HepG2 (cell line): Measurements from ENCODE around the gene GCNT2. TPM values are rescaled to one million over a fixed set of nuclear protein-coding genes. Genes with fewer than 3 reads are reported as not detected.

Experiments
- ATAC-seq: fragments of 200-7000 bp; cut with Tn5 transposase; 3 replicates; pipeline ENCODE4 v1.9.1; 2020; ENCODE audit warnings: mild to moderate bottlenecking, moderate library complexity
- BruUV-seq: library from RNA; stranded (reverse); fragments of 400-500 nt; replicated peaks from 2 replicates; lab custom pipeline; 2021; lab: Mats Ljungman, UMichigan
- CTCF ChIA-PET: fragments of 300-600 bp; formaldehyde crosslinking; extraction: SDS; loops from one replicate; lab custom pipeline; 2021; ENCODE audit warnings: low total read pairs, inconsistent platforms, low intra/inter-chr PET ratio; lab: Yijun Ruan, JAX
- POLR2A ChIA-PET: fragments of 350-600 bp; sonication (Branson Sonifier 250); formaldehyde crosslinking; loops from one replicate; lab custom pipeline; 2020; ENCODE audit warnings: antibody characterized with exemption, inconsistent platforms; lab: Yijun Ruan, JAX
- DNase-seq: peaks from one replicate; pipeline ENCODE4 v3.0.0-alpha.2; 2015; ENCODE audit warnings: low spot score
- FAIRE-seq: peaks from 3 replicates; lab custom pipeline; 2011; peaks lifted over from hg19 to GRCh38; lab: Jason Lieb, UNC
- H2AFZ ChIP-seq: one replicate; pipeline ENCODE4 v1.6.1; 2011; ENCODE audit warnings: low read length, inconsistent platforms
- H3K27ac ChIP-seq: fragments of 300-600 bp; 3 replicates; pipeline ENCODE4 v1.8.0; 2011; ENCODE audit warnings: mixed run types, mild to moderate bottlenecking, mixed read lengths, low read length, inconsistent platforms; ENCODE audit not compliant: insufficient read depth; ENCODE audit errors: extremely low read length
- H3K27me3 ChIP-seq, 2 experiments: fragments of 200-600 bp in 1 of 2; 2 replicates in 1 of 2; 3 replicates in 1 of 2; pipeline versions ENCODE4 v1.6.0 to v1.8.0; 2011; ENCODE audit warnings: low read length in 2 of 2, mild to moderate bottlenecking in 2 of 2, moderate library complexity in 2 of 2, inconsistent platforms in 1 of 2; ENCODE audit not compliant: insufficient read depth in 2 of 2, control insufficient read depth in 1 of 2
- H3K36me3 ChIP-seq, 2 experiments: fragments of 200-600 bp in 1 of 2; replicated peaks in 1 of 2; 2 replicates in 1 of 2; 3 replicates in 1 of 2; pipeline versions ENCODE4 v1.5.1 to v1.8.0; 2011; ENCODE audit warnings: low read length in 2 of 2, inconsistent platforms in 1 of 2; ENCODE audit not compliant: insufficient read depth in 2 of 2, control insufficient read depth in 1 of 2
- H3K4me1 ChIP-seq: 2 replicates; pipeline ENCODE4 v1.5.1; 2012; ENCODE audit warnings: low read length, inconsistent platforms; ENCODE audit not compliant: insufficient read depth
- H3K4me2 ChIP-seq: 2 replicates; pipeline ENCODE4 v1.6.0; 2011; ENCODE audit warnings: low read depth, low read length, inconsistent platforms
- H3K4me3 ChIP-seq, 3 experiments: fragments of 200-600 bp in 1 of 3; sonication (generic), shearing (Covaris generic) in 1 of 3; replicated peaks in 1 of 3; 2 replicates each; pipeline ENCODE4 v1.5.1; 2011 to 2016; ENCODE audit warnings: low read length in 3 of 3, inconsistent platforms in 2 of 3, low read depth in 2 of 3, mild to moderate bottlenecking in 2 of 3, control low read depth in 1 of 3, mixed read lengths in 1 of 3; ENCODE audit not compliant: insufficient read depth in 1 of 3
- H3K79me2 ChIP-seq: one replicate; pipeline ENCODE4 v1.6.1; 2011; ENCODE audit warnings: low read length, inconsistent platforms; ENCODE audit not compliant: insufficient read depth
- H3K9ac ChIP-seq: 2 replicates; pipeline ENCODE4 v1.6.0; 2011; ENCODE audit warnings: mild to moderate bottlenecking, low read depth, low read length, inconsistent platforms; ENCODE audit not compliant: insufficient read depth
- H3K9me3 ChIP-seq: 2 replicates; pipeline ENCODE4 v1.5.1; 2012; ENCODE audit warnings: mild to moderate bottlenecking, low read length
- H4K20me1 ChIP-seq: 2 replicates; pipeline ENCODE4 v1.6.0; 2011; ENCODE audit warnings: inconsistent platforms, mild to moderate bottlenecking, low read length, moderate library complexity; ENCODE audit not compliant: insufficient read depth
- CENPX ChIP-seq: sonication (generic); formaldehyde crosslinking; IDR thresholded peaks from 2 replicates; pipeline ENCODE4 v1.9.0; 2021; ENCODE audit warnings: mild to moderate bottlenecking, missing genetic modification reagents, moderate library complexity
- HCFC1 ChIP-seq: fragments of 150-350 bp; IDR thresholded peaks from 2 replicates; pipeline ENCODE4 v1.6.1; 2014; ENCODE audit warnings: low read depth, low read length
- HNRNPH1 ChIP-seq: fragments of 200-400 bp; formaldehyde crosslinking; optimal IDR thresholded peaks from 2 replicates; pipeline ENCODE3; 2017; ENCODE audit warnings: mild to moderate bottlenecking, low read depth, low read length
- SMAD9 ChIP-seq: sonication (generic); formaldehyde crosslinking; IDR thresholded peaks from 2 replicates; pipeline ENCODE4 v1.5.1; 2020; ENCODE audit warnings: mild to moderate bottlenecking, missing genetic modification reagents
- SMYD3 ChIP-seq: sonication (generic); formaldehyde crosslinking; IDR thresholded peaks from 2 replicates; pipeline ENCODE4 v1.8.1; 2023; ENCODE audit warnings: mild to moderate bottlenecking, missing genetic modification reagents
- TMF1 ChIP-seq: sonication (generic); formaldehyde crosslinking; IDR thresholded peaks from 2 replicates; pipeline ENCODE4 v1.8.1; 2022; ENCODE audit warnings: low read depth, missing genetic modification reagents
- ZFYVE20 ChIP-seq: sonication (generic); formaldehyde crosslinking; IDR thresholded peaks from 2 replicates; pipeline ENCODE4 v1.8.0; 2023; ENCODE audit warnings: low read depth, mild to moderate bottlenecking, moderate library complexity, missing genetic modification reagents, borderline replicate concordance
- WGBS: methylation state at CpG from one replicate; pipeline ENCODE4 v1.1.6; 2017; ENCODE audit warnings: low lambda C conversion rate; 5-methylcytosine and 5-hydroxymethylcytosine counted together
- in situ Hi-C: cut with HindIII; loops from 2 replicates; pipeline ENCODE4 v1.10.0; 2017; ENCODE audit warnings: low pct_unique_long_range_greater_than_20kb; ENCODE audit not compliant: extremely low pct_ligation_motif_present
- intact Hi-C: fragments of 100-400 bp; cut with micrococcal nuclease; formaldehyde crosslinking; loops from one replicate; pipeline ENCODE4 v1.10.0; 2022; ENCODE audit not compliant: unreplicated experiment
- polyA plus RNA-seq, 8 experiments: library from polyadenylated mRNA; depleted of rRNA in 3 of 8; stranded (reverse) in 7 of 8; unstranded in 1 of 8; fragments of >200 nt; fragmentation: Illumina TruSeq in 4 of 8; extraction: Trizol in 4 of 8; gene quantifications; 2 replicates each; pipeline versions ENCODE4 v1.2.1 to v1.2.3, GENCODE V29; 2011 to 2016; ENCODE audit warnings: low read depth in 4 of 8, missing spikeins in 1 of 8, mixed read lengths in 1 of 8; ENCODE audit not compliant: insufficient read depth in 1 of 8
- total RNA-seq, 5 experiments: library from RNA; depleted of rRNA; stranded (reverse); fragments of >200 nt; fragmentation: Illumina TruSeq; extraction: Trizol; gene quantifications; 2 replicates each; pipeline ENCODE4 v1.2.3, GENCODE V29; 2016; ENCODE audit warnings: low read depth in 1 of 5
- TF ChIP-seq, protein P1 (sequence below): sonication (generic); formaldehyde crosslinking; IDR thresholded peaks from 2 replicates; pipeline ENCODE4 v1.4.0; 2020; ENCODE audit warnings: missing genetic modification reagents, borderline replicate concordance
- TF ChIP-seq, protein P2 (sequence below): sonication (generic); formaldehyde crosslinking; IDR thresholded peaks from 2 replicates; pipeline ENCODE4 v1.5.0; 2020; ENCODE audit warnings: mild to moderate bottlenecking, missing genetic modification reagents

Gene GCNT2
- total and polyA plus RNA-seq, 2 of the 13 experiments (the other 11 are each of a cell fraction or from before 2014, with no cell fraction given): 11.8 to 31.9 TPM

DNA sequence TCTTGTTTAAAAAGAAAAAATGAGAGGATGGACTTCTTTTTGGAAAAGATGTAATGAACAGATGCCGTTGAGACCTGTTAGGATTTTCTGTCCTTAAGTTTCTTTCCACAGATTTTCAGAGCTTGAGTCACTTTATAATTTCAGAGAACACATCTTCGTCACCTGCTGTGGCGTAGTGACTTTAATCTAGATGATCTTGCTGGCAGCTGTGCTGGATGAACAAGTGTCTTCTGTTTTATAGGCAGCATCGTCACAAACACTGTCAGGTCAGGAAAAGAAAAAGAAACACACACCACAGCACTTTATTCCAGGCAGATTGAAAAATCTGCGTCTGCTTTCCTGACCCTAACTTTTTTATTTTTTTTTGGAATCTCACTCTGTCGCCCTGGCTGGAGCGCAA lies 35.7 kb upstream of the GCNT2 start:
- Histone ChIP-seq H2AFZ (no peak overlapping the region), H3K4me1 (no peaks in the 10 kb centered on the region), H3K79me2 (no peaks in the 10 kb centered on the region), H3K9ac (no peak overlapping the region), H3K4me3 (no peak overlapping the region), H4K20me1 (no peaks in the 10 kb centered on the region), H3K36me3 (no peaks in the 10 kb centered on the region), H3K4me2 (no peak overlapping the region), H3K27ac (no peak overlapping the region), H3K27me3 (no peaks in the 10 kb centered on the region; a peak in 2 of 5 replicates), H3K9me3 (no peaks in the 10 kb centered on the region)
- no peak for TF ChIP-seq HNRNPH1
- TF ChIP-seq CENPX: no peak
- TF ChIP-seq SMAD9 (CRISPR knock-in tag): no peak
- TF ChIP-seq HCFC1: no peak
- DNase-seq (no peak), FAIRE-seq (no peak), ATAC-seq (no peak)
- BruUV-seq: no TSS peak
- ChIA-PET CTCF (no interaction called here), POLR2A (no interaction called here)
- in situ Hi-C loops (loop anchor here (25.0 kb wide), 1 partner anchor 577 kb away; no protein-coding TSS in a partner anchor), intact Hi-C loops (no loop called here)
- 65% methylated on average over 7 of the region's 7 CpGs for WGBS

DNA sequence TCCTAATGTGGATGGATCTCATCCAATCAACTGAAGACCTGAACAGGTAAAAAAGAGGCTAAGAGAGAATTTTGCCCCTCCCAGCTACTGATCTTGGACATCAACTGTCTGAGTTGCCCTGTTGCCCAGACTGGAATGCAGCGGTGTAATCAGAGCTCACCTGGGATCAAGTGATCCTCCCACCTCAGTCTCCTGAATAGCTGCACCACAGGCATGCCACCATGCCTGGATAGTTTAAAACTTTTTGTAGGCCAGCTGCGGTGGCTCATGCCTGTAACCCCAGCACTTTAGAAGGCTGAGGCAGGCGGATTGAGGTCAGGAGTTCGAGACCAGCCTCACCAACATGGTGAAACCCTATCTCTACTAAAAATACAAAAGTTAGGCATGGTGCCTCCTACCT lies 34.9 kb upstream of the GCNT2 start:
- FAIRE-seq (no peak), ATAC-seq (no peak), DNase-seq (no peak)
- intact Hi-C loops: no loop called here
- Histone ChIP-seq H3K27ac (no peak overlapping the region), H3K9me3 (no peaks in the 10 kb centered on the region), H3K36me3 (no peaks in the 10 kb centered on the region), H3K4me2 (no peak overlapping the region), H3K27me3 (no peaks in the 10 kb centered on the region; a peak in 2 of 5 replicates), H3K79me2 (no peaks in the 10 kb centered on the region), H2AFZ (no peak overlapping the region), H3K4me3 (no peak overlapping the region), H3K9ac (no peak overlapping the region), H4K20me1 (no peaks in the 10 kb centered on the region), H3K4me1 (no peaks in the 10 kb centered on the region)
- BruUV-seq: no TSS peak
- CTCF ChIA-PET: no interaction called here
- in situ Hi-C loops: loop anchor here (25.0 kb wide), 1 partner anchor 576 kb away; no protein-coding TSS in a partner anchor
- 56% methylated on average over 1 of the region's 4 CpGs for WGBS
- TF ChIP-seq, protein P1, sequence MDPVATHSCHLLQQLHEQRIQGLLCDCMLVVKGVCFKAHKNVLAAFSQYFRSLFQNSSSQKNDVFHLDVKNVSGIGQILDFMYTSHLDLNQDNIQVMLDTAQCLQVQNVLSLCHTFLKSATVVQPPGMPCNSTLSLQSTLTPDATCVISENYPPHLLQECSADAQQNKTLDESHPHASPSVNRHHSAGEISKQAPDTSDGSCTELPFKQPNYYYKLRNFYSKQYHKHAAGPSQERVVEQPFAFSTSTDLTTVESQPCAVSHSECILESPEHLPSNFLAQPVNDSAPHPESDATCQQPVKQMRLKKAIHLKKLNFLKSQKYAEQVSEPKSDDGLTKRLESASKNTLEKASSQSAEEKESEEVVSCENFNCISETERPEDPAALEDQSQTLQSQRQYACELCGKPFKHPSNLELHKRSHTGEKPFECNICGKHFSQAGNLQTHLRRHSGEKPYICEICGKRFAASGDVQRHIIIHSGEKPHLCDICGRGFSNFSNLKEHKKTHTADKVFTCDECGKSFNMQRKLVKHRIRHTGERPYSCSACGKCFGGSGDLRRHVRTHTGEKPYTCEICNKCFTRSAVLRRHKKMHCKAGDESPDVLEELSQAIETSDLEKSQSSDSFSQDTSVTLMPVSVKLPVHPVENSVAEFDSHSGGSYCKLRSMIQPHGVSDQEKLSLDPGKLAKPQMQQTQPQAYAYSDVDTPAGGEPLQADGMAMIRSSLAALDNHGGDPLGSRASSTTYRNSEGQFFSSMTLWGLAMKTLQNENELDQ (CRISPR knock-in tag): no peak
- TF ChIP-seq, protein P2, sequence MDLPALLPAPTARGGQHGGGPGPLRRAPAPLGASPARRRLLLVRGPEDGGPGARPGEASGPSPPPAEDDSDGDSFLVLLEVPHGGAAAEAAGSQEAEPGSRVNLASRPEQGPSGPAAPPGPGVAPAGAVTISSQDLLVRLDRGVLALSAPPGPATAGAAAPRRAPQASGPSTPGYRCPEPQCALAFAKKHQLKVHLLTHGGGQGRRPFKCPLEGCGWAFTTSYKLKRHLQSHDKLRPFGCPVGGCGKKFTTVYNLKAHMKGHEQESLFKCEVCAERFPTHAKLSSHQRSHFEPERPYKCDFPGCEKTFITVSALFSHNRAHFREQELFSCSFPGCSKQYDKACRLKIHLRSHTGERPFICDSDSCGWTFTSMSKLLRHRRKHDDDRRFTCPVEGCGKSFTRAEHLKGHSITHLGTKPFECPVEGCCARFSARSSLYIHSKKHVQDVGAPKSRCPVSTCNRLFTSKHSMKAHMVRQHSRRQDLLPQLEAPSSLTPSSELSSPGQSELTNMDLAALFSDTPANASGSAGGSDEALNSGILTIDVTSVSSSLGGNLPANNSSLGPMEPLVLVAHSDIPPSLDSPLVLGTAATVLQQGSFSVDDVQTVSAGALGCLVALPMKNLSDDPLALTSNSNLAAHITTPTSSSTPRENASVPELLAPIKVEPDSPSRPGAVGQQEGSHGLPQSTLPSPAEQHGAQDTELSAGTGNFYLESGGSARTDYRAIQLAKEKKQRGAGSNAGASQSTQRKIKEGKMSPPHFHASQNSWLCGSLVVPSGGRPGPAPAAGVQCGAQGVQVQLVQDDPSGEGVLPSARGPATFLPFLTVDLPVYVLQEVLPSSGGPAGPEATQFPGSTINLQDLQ (CRISPR knock-in tag): no peak
- no peak for TF ChIP-seq TMF1 (CRISPR knock-in tag)
- TF ChIP-seq SMYD3 (CRISPR knock-in tag): no peak
- no peak for TF ChIP-seq ZFYVE20 (CRISPR knock-in tag)
- POLR2A ChIA-PET: no interaction called here
